Upper lobe of right lung (tissue), 1 donor: ENCODE results near the gene MYEOV. TPM values are rescaled to one million over a fixed set of nuclear protein-coding genes. Genes with fewer than 3 reads are reported as not detected.
A peak's percentile ranks its signal among the peaks of the same experiment; 100 is the strongest.

Experiments
- ATAC-seq: fragments of 200-7000 bp; cut with Tn5 transposase; one replicate; pipeline ENCODE4 v1.9.1; 2020; ENCODE audit warnings: mild to moderate bottlenecking, moderate library complexity
- DNase-seq: peaks from one replicate; pipeline ENCODE4 v3.0.0-alpha.2; 2020
- H3K27ac ChIP-seq: fragments of 200-600 bp; one replicate; pipeline ENCODE4 v1.8.0; 2022
- H3K27me3 ChIP-seq: fragments of 200-600 bp; one replicate; pipeline ENCODE4 v1.8.0; 2022; ENCODE audit warnings: mild to moderate bottlenecking
- H3K36me3 ChIP-seq: fragments of 200-600 bp; one replicate; pipeline ENCODE4 v1.8.0; 2022
- H3K4me1 ChIP-seq: fragments of 200-600 bp; one replicate; pipeline ENCODE4 v1.8.0; 2022
- H3K4me3 ChIP-seq: fragments of 200-600 bp; one replicate; pipeline ENCODE4 v1.8.0; 2022; ENCODE audit warnings: mild to moderate bottlenecking
- H3K9me3 ChIP-seq: fragments of 200-600 bp; one replicate; pipeline ENCODE4 v1.8.0; 2022
- CTCF ChIP-seq: fragments of 200-600 bp; IDR thresholded peaks from one replicate; pipeline ENCODE4 v1.8.0; 2022; ENCODE audit warnings: antibody characterized with exemption
- intact Hi-C: fragments of 100-400 bp; cut with DNase I; formaldehyde crosslinking; loops from one replicate; pipeline ENCODE4 v1.11.0; 2022
- total RNA-seq: library from RNA; stranded (reverse); fragmentation: NEBNext Ultra II Directional; extraction: Animal tissue kit (Norgen Biotek cat#: 25700); gene quantifications from one replicate; pipeline ENCODE4 v1.2.1, GENCODE V29; 2021
- donor health status: DM: no; HTN: yes; CAD: no; lungs with severe emphysema.

MYEOV gene
- total RNA-seq, 1 donor from 2014 or later: 0.23 TPM

GRCh38 chr11:69257134-69257533 is 36.8 kb upstream of the MYEOV start:
- no peak for TF ChIP-seq CTCF
- no peak for DNase-seq

DNA sequence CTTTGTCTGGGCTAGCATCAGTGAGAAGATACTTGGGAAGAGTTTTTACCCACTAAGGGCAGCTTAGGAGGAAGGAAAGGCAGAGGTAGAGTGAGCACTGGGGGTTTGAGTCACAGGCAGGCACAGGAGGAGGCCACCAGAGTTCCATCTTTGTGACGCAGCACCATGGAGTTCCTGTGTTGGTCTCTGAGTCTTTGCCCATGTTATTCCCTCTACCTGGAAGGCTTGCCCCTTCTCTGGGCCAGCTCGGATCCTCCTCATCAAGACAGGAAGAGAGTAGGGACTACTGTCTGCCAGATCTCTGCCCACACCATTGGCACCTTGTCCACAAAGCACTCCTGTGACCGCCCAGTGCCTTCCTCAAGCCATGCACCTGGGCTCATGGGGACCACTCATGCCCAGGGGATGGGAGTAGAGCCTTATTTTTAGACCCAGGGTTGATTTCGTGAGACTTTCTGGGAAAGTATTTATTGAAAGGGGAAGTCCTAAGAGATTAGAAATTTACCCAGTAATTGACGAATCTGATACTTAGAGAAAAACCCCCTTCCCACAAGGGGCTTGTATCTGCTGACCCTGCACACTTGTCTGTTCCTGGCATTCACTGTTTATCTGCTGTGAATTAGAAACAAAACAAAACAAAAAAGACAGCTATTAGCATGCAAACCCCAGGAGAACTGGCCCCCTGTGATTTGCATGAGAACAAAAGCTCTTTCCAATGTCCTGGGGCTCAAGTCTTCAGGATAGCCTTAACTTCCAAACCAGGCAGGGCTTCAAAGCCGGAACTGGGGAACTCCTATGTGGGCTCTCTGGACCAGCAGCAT is 35.9 kb upstream of the MYEOV start:
- DNase-seq: peak; percentile 34
- no peak for ATAC-seq
- H3K4me1 ChIP-seq: no peaks in the 10 kb centered on the region
- TF ChIP-seq CTCF: no peak
- no peaks in the 10 kb centered on the region for H3K9me3 ChIP-seq
- no peak overlapping the region for H3K4me3 ChIP-seq
- no peaks in the 10 kb centered on the region for H3K36me3 ChIP-seq
- H3K27ac ChIP-seq: no peak overlapping the region
- intact Hi-C loops: no loop called here
- H3K27me3 ChIP-seq: no peaks in the 10 kb centered on the region

More at GRCh38 chr11:69257134-69257533, 36.8 kb upstream of the MYEOV start:
- Histone ChIP-seq H3K9me3 (no peaks in the 10 kb centered on the region), H3K4me3 (no peak overlapping the region), H3K27ac (no peak overlapping the region), H3K27me3 (no peaks in the 10 kb centered on the region), H3K36me3 (no peaks in the 10 kb centered on the region), H3K4me1 (no peaks in the 10 kb centered on the region)
- ATAC-seq: no peak
- intact Hi-C loops: no loop called here

GRCh38 chr11:69259096-69259495 is 34.9 kb upstream of the MYEOV start:
- H3K27me3 ChIP-seq: no peaks in the 10 kb centered on the region
- TF ChIP-seq CTCF: no peak
- DNase-seq (no peak), ATAC-seq (no peak)
- H3K4me3 ChIP-seq: no peak overlapping the region
- H3K4me1 ChIP-seq: no peaks in the 10 kb centered on the region
- H3K27ac ChIP-seq: no peak overlapping the region
- no peaks in the 10 kb centered on the region for H3K36me3 ChIP-seq
- intact Hi-C loops: no loop called here
- no peaks in the 10 kb centered on the region for H3K9me3 ChIP-seq

- no peaks in the 10 kb centered on the region for H3K4me1 ChIP-seq
- ATAC-seq (no peak), DNase-seq (no peak)
- H3K36me3 ChIP-seq: no peaks in the 10 kb centered on the region
- H3K9me3 ChIP-seq: no peaks in the 10 kb centered on the region
- H3K27me3 ChIP-seq: no peaks in the 10 kb centered on the region
- intact Hi-C loops: no loop called here
- H3K4me3 ChIP-seq: no peak overlapping the region
- no peak for TF ChIP-seq CTCF
- H3K27ac ChIP-seq: no peak overlapping the region
These were observed 33.3 kb upstream of the MYEOV start for GRCh38 chr11:69260622-69261021.

DNA sequence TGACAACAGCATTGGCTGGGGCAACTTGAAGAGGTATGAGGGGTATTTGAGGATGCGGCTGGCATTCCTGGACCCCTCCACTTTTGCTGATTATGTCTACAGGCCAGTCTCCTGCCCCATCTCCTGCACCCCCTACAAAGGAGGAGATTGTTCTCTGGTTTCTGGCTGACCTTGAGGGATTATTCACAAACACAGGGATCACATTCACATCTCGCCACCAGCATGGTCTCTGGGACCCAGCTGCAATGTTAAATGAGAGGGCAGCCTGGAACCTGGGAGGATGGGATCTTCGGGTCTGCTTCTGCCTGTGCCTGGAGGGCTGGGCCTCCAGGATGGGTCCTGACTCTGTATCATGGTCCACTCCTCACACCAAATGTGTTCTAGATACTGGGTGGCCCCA is 32.8 kb upstream of the MYEOV start:
- no peaks in the 10 kb centered on the region for H3K9me3 ChIP-seq
- H3K27ac ChIP-seq: no peak overlapping the region
- no peak for TF ChIP-seq CTCF
- no peaks in the 10 kb centered on the region for H3K4me1 ChIP-seq
- ATAC-seq: no peak
- no peaks in the 10 kb centered on the region for H3K36me3 ChIP-seq
- intact Hi-C loops: no loop called here
- no peak overlapping the region for H3K4me3 ChIP-seq
- H3K27me3 ChIP-seq: no peaks in the 10 kb centered on the region
- peak; percentile 35 for DNase-seq
